NCI-H526 (cell line): ENCODE measurements around the gene GCM1.

Experiments used
- DNase-seq, 2 experiments: peaks; one replicate each; lab custom pipeline; 2025; lab: John Stamatoyannopoulos, UW

The GCM1 gene

DNA sequence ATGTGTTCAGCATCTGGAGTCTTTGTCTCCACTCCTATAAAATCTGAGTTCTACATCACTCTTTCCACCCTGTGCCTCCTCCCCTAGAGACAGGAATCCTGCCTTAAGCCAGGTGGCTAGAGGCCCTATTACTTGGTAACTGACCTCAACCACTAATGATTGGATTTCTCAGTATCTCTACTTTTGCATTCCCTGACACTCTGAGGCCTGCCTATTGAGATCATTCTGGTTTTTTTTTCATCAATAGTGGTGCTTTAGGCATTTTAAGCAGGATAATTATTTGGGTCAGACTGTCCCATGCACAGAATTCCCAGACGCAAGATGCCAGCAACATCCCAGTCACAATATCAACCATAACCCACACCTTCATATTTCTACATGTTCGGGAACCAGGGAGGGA lies 3.9 kb upstream of the GCM1 start:
- no peak for DNase-seq

DNA sequence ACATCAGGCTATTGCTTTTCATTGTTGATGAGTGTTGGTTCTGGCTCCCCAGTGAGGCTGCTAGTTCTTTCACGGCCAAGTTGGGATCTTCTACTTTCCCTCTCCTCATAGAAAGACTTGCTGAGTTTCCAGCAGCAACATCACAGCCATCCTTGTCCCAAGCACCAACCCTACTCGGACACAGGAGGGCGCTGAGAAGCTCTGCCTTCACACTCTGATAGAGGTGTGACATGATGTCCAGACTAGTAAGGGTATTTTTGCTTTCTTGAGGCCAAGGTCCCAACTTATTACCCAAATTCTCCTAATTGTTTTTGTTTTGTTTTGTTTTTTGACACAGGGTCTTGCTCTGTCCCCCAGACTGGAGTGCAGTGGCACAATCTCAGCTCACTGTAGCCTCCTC lies 3.0 kb upstream of the GCM1 start:
- DNase-seq, result peak in 1 of 2 experiments; percentile 13

DNA sequence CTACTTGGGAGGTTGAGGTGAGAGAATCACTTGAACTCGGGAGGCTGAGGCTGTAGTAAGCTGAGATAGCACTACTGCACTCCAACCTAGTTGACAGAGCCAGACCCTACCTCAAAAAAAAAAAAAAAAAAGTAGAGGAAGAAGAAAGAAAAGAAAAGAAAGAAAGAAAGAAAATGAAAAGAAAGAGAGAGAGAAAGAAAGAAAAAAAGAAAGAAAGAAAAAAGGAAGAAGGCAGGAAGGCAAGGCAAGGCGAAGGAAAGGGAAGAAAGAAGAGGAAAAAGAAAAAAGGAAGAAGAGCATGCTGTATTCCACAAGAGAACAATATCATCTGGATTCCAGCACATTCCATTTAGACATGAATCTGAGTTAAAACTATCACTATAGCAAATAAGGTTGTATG lies 3.8 kb downstream of the GCM1 start:
- no peak for DNase-seq

DNA sequence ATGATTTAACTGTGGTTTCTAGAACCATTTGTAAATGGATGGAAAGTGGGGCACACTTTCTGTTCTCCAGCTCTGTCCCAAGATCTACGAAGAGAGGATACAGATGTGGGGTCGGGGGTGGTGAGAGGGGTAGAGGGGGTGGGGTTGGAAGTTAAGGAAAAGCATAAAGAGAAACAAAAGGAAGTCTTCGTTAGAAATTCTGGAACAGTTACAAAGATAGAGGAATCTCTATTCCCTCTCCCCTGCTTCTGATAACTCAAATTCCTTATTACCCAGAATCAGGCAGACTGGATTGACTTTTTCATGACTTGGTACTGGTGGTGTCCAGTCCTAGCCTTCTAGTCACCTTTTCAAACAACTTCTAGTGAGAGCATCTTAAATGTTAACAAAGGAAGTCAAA lies 4.9 kb downstream of the GCM1 start:
- no peak for DNase-seq

DNA sequence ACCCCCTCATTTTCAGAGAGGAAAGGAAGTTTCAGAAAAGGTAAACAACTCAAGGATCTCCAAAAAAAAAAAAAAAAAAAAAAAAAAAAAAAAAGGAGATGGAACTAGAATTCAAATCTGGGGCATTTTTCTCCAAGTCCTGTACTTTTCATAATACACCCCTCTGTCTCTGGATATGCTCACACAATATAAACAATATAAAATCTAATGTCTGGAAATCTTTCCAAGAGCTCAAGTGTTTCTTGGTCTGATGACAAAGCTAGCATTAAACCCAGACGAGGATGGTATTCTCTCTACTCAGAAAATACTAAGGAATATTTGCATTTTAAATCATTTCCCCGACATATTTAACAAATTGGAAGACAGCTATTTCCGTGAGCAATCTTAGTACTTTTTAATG lies 5.8 kb downstream of the GCM1 start:
- no peak for DNase-seq

DNA sequence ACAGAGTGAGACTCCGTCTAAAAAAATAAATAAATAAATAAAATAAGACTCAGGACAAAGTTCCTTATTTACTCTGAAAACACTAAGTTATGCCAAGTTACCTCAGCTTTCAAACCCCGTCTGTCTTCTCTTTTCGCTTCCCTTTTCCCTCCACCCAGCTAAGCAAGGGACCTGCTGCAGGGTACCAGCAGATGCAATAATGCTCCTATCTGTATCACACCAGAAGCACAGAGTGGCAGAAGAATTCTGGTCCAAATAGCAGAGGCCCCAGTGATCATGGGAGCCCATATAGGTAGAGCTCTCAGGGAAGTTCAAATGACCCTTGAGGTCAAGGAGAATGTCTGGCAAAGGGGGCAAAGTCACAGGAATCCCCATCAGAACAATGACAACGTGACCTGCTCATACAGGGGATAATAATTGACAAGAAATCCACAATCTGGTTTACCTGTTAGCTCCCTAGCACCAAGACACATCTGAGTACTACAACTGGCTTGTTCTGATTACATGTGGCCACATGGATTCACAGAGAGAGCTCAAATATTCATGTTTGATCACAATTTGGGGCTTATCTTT lies 8.7 kb downstream of the GCM1 start:
- DNase-seq, result no peak

DNA sequence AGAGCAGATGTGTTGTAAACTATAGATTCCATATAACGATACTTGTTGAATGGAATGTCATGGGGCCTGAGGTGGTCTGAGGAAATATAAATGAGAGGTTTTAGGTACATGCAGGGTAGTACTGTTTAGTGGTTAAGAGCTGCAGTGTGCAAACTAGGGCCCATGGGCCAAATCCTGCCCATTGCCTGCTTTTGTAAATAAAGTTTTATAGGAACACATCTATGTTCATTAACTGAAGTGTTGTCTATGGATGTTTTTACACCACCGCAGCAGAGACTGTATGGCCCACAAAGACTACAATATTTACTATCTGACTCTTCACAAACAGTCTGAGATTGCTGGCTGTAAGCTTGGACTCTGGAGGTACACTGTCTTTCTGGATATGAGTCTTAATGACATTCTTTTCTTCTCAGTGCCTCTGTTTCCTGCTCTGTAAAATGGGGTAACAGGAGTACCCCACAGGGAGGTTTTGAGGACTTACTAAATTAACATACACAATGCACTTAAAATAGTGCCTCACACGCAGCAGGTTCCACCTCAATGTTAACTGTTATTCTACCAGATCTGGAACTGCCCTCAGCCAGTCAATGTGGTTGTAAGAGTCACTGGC lies 12.5 kb downstream of the GCM1 start:
- no peak for DNase-seq

DNA sequence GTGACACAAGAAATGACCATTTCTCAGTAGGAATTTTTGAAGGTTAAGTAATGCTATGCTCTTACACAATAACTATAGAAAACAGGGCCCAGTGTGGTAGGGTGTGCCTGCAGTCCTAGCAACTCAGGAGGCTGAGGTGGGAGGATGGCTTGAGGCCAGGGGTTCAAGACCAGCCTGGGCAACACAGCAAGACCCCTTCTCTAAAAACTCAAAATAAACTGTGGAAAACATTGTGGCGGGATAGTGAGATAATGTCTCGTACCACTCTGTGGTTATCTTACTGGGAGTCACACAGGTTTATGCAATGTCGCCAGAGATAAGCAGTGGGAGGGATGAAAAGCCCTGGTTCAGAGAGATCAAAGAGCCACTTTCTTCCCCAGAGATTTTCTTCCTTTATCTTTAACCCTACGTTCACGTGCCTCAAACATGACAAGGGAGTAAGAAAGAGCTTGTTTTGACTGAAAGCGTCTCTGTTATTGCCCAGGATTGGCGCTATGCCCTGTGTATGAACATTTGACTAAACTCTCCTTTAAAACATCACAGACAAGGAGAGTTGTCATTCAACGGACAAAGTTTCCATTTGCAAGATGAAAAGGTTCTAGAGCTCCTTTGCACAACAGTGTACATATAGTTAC lies 13.9 kb downstream of the GCM1 start:
- DNase-seq, result no peak

DNA sequence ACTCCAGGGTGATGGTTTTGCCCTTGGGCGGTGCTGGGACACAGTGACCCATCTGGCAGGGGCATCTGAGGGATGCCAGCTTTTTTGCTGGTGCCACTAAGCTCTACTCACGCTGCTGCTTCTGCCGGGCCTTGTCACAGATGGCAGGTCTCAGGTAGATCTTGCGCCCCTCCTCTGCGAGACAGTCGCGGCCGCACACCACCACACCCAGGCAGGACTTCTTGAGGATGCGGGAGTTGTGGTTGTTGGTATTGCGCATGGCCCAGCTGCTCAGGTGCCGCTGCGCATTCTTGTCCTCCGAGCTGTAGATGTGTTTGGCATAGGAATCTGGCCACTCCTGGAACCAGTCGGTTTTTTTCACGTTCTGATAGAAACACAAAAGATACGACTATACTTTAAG lies 14.7 kb downstream of the GCM1 start:
- no peak for DNase-seq

DNA sequence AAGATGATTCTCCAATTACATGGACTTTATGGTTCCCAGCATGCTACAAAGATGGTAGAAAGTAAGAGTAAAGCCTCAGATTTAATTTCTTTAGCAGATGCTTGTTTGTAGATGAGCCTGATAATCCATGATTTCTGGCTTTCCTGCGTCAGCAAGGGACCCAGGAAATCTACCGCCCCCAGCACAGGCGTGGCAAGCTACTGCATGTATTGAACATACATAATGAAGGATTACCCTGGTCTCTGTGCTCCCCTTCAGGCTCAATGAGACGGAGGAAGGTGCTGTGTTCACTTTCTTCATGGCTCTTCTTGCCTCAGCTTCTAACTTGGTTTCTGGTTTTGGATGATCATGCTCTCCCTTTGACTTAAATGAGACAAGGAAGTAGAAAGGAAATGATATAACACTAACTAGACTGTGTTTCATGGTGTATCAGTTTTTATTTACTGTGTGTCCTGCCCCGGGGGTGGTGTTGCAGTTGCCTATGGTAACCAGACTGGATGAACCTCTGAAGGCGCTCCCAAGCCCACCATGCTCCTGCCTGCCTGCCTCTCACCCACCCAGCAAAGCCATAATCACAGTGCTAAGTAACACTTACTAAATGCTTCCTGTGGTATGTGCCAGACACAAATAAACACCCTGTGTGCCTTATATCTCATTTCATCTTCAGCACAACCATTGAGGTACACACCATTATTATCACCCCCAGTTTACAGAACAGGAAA lies 17.9 kb downstream of the GCM1 start:
- no peak for DNase-seq

DNA sequence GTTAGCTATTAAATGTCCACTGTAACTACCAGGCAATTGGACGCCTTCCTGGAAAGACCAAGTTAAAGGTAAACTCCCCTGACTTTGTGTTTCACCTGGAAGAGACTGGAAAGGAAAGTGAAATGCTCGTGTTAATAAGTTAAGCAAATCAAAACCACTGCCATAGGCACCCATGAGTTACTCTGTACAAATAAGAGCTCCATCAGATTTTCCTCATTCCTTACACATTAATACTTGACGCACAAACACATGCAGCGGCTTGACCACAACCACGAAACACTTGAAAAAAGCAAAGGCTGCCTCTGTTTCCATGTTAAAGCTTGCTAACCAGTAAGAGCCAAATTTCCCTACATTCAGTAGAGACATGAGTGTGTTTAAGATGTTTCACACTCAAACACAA lies 19.8 kb downstream of the GCM1 start:
- no peak for DNase-seq

DNA sequence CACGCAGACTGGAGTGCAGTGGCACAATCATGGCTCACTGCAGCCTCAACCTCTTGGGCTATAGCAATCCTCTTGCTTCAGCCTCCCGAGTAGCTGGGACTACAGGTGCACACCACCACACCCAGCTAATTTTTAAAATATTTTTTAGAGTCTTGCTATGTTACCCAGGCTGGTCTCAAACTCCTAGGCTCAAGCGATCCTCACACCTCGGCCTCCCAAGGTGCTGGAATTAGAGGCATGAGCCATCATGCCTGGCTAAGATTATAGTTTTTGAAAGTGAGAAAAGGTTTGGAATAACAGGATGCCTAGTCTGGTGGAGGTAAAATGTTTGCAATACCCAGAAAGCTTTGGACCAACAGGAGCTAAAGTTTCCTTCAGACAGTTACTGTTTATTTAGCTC lies 23.4 kb downstream of the GCM1 start:
- DNase-seq, result no peak

DNA sequence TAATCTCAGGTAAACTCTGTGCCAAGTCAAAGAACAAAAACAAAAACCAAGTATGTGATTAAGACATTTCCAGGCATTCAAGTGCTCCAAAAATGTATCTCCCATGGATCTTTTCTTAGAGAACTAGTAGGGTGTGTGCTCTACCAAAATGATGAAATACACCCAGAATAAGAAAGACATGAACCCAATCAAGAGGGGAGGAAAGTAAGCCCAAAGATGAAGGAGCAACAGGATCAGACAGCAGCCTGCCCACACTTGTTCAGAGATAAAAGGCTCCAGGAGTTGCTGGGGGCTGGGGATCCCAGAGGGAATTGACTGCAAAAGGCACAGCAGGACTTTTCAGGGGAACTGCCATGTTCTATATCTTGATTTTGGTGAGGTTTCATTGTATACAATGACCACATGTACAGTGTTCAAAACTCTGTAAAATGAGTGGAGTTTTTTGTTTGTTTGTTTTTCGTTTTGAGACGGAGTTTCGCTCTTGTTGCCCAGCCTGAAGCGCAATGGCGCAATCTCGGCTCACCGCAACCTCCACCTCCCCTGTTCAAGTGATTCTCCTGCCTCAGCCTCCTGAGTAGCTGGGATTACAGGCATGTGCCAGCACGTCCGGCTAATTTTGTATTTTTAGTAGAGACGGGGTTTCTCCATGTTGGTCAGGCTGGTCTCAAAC lies 24.4 kb downstream of the GCM1 start:
- no peak for DNase-seq

DNA sequence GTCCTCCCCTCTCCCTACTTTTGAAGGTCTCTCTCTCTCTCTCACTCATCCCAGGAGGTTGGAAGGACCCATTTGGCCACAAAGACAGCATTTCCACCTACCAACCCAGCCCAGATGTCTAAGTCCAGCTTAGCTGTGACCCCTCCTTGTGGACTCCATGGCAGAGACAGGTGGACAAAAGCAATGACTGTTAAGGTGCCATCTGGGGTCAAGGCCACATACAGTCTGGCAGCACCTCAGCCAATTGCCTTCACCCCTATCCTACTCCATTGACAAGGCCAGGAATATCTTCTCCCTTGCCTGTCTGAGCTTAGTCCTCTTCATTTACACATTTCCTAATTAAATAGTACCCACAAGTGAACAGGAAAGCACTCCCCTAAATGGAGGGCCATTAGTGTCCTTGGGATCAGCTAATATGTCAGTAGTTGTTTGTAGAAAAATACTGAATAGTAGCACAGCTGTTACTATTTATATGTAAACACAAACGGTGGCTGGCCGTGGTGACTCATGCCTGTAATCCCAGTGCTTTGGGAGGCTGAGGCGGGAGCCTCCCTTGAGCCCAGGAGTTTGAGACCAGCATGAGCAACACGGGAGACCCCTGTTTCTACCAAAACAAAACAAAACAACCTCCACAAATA lies 28.8 kb downstream of the GCM1 start:
- DNase-seq, result no peak

DNA sequence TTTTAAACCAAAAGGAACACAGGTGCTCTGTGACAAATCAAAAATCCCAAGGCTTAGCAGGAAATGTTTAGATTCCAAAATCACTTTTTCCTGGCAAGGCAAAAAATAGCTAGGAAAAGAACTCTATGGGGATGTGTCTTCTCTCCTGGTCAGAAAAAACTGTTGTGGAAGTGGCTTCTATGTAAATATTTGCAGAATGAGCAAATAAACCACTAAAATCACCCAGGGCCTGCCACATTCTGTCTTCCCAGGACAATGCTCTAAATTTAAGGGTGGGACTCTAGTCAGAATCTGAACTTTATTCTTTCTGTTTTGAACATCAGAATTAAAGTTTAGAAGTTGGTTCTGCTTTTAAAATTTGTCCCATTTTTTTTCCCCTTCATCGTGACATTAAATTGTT lies 29.3 kb downstream of the GCM1 start:
- peak in 1 of 2 experiments; percentile 15 for DNase-seq

DNA sequence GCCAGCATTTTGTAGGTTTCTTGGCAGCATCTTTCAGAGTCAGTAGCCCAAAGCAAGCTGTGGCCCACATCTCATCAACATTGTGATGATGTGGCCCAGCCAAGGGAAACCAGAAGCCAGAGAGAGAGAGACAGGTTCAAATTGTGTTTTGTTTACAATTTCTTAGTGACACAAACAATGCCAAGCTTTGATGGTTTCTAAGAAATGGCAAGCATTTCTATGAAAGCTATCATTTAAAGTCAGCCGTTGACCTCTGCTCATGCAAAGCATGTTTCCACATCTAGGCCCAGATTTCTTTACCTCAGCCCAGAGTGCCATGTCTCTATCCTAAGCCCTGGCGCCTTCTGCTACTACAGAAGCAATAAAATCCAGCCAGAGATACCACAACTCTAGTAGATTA lies 32.9 kb downstream of the GCM1 start:
- DNase-seq, result peak; percentile 84

DNA sequence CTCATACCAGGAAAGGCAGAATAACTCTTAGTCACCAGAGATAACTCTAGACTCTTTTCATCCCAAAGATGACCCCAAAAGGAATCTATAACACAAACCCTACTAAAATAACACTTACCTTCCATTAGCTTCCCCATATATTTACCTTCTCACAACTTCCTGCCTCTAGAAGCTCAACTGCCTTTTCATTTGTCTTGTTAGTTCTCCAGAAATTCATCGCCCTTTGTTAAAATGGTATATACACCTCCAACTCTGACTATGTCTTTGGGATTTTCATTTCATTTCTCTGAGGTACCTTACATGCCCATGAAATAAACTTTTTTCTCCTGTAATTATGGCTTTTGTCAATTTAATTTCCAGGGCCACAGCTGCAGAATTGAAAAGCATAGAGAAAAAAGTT lies 33.5 kb downstream of the GCM1 start:
- DNase-seq, result no peak

DNA sequence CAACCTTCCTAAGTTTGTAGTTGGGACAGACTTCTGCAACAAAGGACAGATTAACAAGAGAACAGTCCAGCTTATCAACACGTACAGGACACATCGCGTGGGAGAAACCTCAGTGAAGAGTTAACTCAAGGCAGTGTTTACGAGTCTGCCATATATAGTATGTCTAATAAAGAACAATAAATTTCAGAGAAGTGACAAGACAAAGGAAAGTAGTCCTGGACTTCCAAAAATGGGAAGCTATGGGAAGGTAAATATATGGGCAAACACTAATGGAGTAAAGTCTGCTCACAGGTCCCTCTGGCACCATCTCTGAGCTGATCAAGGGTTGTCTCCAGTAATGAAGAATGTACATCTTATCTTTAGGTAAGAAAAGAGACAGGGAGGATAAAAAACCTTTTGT lies 34.9 kb downstream of the GCM1 start:
- DNase-seq, result no peak

DNA sequence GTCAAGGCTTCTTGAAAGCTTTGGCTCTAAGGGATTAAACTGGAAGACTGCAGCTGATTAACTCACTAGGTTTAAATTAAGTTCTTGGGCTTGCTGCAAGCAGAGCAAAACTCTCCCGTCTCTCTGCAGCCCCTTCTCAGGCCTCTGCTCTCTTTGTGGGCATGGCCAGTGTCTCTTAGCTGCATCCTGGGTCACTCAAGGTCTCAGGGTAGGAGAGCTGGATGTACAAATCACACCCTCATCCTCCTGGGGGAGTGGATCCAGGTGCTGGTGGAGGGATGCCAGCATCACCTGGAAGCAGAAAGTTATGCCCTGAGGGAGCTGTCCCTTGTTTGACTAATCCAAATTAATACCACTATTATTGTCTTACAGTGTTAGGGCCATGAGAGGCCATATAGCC lies 35.8 kb downstream of the GCM1 start:
- DNase-seq, result peak in 1 of 2 experiments; percentile 24

DNA sequence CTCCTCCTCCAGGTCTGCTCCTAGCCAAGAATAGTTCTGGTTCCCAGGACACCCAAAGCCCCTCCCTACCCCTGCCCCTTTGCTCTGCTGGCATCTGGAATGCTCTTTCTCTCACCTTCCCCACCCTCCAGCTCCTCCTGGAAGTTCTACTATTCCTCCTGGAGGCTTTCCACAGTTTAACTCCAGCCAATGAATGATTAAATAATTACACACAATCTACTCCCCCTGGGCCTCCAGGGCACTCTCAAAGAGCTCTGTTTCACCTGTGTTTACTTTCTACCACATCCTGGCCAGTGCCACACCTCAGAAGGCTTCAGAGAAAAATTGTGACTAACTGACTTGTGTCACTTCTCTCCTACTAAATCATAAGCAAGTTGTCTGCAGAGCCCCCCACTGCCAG lies 36.2 kb downstream of the GCM1 start:
- peak; percentile 76 for DNase-seq

DNA sequence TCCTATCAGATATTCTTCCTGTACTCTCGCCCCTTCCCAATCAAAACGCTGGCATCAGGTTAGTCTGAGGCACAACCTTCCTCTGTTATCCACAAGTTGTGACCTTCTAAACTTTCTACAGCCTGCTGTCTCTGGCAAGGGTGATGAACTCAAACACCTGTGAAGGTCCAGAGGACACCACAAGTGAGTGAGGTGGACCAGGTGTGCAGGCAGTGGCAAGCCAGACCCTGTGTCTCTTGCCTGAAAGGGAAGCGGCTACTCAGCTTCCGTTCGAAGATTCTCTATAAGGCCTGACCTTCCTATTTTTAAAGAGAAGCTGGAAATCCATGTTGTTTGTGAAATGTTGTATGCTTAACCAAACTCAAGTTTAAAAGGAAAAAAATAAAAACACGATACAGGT lies 36.8 kb downstream of the GCM1 start:
- DNase-seq, result no peak

DNA sequence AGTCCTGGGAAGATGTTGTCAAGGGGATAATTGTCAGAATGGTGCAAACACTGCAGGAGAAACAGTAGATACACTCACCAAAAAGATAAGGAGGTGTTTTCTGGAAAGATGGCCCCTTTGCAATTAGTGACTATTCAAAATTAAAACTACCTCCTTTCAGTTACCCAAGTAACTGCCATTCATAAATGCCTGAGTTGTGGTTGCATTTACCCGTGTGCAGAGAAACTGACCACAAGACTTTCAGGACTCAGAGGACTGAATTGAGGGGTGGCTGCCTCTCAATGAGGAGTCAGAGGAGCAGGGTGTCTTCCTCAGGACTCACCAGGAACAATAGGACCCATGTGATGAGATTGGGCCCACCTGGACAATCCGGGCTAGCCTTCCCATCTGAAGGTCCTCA lies 39.0 kb downstream of the GCM1 start:
- no peak for DNase-seq
